ENCODE data around the gene R3HDM4.
"Not testable (repeated sequence)": the region's sequence is repeated elsewhere in the genome, so short reads cannot be mapped to it uniquely, and the experiment has no call there.

Gene R3HDM4

DNA sequence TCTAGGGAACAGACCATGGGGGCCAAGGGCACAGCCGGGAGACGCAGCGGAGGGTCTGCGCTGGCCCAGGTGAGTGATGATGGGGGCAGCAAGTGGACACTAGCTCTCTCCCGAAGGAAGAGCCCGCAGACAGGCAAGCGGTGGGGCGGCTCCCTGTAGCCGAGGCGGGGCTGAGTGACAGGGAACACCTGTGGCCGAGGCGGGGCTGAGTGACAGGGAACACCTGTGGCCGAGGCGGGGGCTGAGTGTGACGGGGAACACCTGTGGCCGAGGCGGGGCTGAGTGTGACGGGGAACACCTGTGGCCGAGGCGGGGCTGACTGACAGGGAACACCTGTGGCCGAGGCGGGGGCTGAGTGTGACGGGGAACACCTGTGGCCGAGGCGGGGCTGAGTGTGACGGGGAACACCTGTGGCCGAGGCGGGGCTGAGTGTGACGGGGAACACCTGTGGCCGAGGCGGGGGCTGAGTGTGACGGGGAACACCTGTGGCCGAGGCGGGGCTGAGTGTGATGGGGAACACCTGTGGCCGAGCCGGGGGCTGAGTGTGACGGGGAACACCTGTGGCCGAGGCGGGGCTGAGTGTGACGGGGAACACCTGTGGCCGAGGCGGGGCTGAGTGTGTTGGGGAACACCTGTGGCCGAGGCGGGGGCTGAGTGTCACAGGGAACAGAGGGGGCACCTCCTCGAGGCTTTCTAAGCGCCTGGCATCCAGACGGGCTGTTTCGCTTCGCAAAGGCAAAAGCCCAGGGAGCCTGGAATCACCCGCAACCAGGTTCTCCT lies 21.4 kb downstream of the R3HDM4 start:
- not testable (repeated sequence) for DNase-seq (ENCODE audit: low read depth)

DNA sequence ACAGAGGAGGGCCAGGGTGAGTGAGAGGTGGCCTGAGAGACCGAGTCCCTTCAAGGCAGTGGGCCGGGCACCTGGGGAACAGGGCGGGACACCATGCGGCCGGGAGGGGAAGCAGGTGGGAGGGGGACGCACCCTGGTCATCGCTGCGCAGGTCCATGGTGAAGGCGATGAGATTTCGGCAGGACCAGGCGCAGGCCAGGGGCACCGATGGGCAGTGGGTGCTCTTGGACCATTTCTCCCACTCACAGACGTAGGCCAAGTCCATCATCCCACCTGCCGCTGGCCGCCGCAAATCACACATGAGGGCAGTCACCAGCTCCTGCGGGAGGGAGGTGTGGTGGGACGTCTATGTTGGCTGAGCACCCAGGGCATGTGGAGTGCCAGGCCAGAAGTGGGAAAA lies 22.2 kb downstream of the R3HDM4 start:
- DNase-seq (ENCODE audit: low read depth): no peak

DNA sequence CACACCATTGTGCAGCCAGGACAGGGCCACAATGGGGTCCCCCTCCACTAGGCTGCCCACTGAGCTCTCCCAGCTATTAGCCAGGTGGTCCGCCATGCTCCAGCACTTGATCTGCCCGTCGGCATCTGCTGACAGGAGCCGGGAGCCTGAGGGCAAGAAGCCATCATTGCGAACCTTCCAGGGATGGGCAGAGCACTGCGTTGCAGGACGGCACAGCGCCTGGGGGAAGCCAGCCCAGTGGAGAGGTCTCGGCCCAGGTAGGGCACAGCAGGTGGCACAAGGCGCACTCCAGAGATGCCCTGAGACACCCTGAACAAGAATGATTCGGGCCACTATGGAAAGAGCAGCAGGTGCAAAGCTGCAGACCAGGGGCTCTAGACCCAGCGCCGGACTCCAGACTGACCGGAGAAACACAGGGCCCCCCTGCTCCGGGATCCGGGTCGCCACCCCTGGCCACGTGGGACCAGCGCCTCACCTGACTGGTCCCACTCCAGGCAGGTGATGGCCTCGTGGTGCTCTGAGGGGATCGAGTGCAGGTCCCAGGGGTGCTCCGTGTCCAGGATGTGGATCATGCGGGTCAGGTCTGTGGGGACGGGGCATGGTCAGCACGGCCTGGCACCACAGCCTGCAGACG lies 23.2 kb downstream of the R3HDM4 start:
- DNase-seq (ENCODE audit: low read depth): no peak

DNA sequence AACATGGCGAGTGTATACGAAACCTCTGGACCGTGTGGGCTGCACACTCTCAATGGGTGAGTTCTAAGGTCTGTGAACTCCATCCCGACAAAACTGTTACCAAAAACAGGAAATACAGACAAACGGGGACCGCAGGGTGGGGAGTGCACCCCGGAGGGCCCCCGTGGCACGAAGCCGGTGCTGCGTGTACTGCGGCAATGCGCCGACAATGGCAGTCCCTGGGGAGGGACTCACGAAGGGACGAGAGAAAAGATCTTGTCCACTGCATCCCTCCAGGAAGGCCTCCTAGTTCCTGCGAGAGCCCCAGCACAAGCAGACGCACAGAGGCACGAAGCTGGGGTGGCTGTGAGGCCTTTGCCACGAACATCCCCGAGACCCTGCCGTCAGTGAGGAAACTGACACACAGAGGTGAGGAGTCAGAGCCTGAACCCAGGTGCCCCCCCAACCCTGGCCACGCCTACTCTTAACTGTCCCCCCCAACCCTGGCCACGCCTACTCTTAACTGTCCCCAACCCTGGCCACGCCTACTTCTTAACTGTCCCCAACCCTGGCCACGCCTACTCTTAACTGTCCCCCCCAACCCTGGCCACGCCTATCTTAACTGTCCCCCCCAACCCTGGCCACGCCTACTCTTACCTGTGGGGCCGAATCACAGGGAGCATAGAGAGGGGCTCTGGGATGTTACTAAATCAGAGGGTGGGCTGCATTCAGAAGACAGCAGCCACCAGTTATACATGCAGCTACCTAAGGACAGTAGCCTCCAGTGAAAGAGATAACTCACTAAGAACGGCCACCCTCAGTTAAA lies 24.2 kb downstream of the R3HDM4 start:
- DNase-seq (ENCODE audit: low read depth): peak; percentile 58

DNA sequence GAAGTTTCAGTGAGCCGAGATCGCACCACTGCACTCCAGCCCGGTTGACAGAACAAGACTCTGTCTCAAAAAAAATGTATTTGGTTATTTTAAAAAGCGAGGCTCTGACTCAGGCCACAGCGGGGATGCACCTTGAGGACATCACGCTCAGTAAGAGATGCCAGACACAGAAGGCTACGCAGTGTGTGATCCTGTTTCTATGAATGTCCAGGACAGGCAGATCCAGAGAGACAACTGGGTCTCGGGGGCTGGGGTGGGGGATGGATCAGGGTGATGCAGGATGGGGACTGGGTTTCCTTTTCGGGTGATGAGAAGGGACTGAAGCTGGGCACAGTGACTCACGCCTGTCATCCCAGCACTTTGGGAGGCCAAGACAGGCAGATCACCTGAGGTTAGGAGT lies 25.4 kb downstream of the R3HDM4 start:
- no peak for DNase-seq (ENCODE audit: low read depth)

DNA sequence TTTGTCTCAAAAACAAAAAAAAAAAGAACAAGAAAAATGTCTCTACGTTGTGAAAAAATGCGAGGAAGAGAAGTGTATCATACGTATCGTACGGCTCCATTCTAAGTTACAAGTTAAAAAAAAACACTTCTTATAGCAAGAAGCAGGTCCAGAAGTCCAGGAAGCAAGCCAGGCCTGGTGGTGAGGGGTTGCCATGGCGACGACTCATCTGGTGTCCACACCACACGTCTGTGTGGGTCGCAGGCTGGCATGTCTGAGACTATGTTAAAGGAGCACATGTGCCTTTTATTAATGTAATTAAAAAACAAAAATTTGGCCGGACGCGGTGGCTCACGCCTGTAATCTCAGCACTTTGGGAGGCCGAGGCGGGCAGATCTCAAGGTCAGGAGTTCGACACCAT lies 25.9 kb downstream of the R3HDM4 start:
- no peak for DNase-seq (ENCODE audit: low read depth)

DNA sequence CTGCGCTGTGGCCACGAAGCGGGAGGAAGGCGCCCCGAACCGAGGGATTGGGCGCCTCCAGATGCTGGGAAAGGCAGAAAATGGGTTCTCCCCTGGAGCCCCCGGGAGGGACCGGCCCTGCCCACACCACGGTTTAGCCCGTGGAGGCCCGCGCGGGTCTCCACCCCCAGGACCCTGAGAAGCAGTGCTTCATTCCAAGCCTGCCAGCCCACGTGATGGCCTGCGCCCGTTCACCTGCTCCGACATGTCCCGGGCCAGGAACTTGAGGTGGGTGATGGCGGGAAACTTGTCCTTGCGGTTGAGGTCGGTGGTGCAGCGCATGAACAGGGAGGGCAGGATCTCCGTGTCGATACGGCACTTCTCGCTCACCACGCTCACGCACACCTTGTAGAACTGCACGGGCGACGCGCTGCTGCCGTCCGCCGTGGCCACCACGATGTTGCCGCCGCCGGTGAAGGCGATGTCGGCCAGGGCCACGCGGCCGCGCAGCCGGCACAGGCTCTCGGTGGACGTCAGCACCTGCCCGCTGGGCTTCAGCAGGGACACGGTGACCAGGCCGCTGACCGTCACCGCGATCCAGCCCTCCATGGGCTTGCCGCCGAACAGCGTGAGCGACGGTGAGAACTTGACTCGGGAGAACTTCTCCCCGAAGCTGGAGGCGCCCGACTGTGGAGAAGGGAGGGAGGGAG lies 27.3 kb downstream of the R3HDM4 start:
- DNase-seq (ENCODE audit: low read depth): no peak

DNA sequence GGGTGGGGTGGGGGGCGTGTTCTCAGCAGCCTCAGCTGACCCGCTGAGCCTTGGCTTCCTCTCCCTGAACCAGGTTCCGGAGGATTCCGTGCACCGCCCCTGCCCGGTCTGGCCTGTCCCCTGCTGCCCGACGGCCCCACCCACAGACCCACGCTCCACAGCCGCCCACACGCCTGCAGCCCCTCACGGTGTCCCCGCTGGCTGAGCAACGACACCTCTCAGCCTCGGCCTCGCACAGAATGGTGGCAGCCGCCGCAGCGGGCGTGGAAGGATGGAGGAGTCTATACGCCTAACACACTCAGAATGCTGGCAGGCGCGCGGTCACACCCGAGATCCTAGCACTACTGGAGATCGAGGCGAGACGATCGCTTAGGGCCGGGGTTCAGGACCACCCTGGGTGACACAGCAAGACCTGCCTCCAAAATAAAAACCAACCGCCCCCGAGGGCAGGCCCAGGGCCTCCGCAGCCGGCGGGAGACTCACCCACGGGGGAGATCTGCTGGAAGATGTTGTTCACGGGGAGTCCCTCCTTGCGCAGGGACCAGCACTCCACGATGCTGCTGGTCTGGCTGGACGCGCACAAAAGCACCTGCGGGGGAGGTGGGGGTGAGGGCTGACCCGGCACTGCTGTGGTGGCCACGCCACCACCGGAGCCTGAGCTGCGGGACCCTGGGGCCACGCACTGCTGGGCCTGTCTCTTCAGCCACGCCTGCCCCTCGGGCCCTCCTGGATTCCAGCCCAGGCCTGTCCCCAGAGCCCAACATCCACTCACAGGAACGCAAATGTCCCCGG lies 28.4 kb downstream of the R3HDM4 start:
- no peak for DNase-seq (ENCODE audit: low read depth)

DNA sequence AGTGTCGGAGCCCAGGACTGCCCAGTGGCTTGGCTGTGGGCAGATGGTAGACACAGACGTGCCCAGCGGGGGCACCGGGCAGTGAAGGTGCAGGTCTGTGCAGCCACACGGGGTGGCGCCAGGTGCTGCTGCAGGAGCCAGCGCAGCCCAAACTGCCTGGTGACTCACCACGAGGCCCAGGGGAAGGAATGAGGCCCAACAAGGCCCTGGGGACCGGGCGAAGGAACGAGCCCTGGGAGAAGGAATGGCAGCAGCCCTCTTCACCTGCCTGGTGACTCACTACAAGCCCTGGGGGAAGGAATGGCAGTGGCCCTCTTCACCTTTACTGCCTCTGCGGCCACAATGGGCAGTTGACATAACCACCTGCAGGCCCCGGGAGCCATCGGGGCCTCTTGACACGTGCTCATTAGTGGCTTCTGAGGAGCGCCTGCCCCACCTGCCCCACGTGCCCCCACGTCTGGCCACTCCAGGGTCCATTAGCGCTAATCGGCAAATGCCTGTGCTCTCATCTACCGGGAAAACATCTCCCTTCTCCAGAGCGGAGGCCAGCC lies 29.3 kb downstream of the R3HDM4 start:
- no peak for DNase-seq (ENCODE audit: low read depth)

DNA sequence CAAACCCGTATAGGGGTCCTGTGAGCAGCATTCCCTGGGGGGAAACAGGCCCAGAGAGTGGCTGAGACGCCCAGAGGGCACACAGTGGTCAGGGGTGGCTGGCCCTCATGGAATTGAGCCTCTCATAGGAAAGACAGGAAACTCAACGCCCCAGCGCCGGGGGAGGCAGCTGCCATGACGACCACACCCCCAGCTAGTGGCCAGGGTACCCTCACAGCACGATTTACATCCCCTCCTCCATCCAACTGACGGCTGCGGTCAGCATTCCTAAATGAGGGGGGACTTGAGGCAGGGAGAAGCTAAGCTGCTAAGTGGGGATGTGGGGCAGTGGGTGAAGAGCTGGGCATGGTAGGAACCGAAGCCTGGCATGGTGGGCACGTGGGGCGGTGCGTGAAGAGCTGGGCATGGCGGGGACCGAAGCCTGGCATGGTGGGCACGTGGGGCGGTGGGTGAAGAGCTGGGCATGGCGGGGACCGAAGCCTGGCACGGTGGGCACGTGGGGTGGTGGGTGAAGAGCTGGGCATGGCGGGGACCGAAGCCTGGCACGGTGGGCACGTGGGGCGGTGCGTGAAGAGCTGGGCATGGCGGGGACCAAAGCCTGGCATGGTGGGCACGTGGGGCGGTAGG lies 30.0 kb downstream of the R3HDM4 start:
- DNase-seq (ENCODE audit: low read depth): no peak

DNA sequence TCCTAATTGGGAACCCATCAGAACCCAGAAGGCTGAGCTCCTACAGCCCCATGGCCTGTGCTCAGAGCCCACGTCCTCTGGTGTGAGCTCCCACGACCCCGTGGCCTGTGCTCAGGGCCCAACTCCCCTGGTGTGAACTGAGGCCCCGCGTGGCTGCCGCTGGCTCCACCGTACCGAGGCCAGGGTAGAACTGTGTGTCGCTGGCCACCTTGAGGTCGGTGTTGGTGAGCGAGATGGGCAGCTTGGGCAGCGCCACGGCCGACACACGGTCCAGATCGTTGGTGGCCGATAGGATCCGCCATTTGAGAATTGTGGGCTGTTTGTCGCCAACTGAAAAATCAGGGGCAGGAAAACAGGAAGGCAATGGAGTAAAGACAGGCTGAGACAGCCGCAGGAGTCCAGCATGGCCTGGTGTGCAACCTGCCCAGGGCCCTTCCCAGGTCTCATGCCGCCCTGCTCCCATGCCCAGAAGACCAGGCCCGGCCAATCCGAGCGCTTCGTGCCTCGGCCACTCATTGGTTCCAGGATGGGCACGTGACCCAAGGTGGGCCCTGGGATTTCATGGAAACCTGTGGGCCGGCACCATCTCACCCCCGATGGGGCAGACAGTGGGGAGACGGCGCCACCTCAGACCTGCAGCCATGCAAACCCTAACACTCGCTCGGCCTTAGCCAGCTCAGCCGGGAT lies 31.5 kb downstream of the R3HDM4 start:
- no peak for DNase-seq (ENCODE audit: low read depth)

DNA sequence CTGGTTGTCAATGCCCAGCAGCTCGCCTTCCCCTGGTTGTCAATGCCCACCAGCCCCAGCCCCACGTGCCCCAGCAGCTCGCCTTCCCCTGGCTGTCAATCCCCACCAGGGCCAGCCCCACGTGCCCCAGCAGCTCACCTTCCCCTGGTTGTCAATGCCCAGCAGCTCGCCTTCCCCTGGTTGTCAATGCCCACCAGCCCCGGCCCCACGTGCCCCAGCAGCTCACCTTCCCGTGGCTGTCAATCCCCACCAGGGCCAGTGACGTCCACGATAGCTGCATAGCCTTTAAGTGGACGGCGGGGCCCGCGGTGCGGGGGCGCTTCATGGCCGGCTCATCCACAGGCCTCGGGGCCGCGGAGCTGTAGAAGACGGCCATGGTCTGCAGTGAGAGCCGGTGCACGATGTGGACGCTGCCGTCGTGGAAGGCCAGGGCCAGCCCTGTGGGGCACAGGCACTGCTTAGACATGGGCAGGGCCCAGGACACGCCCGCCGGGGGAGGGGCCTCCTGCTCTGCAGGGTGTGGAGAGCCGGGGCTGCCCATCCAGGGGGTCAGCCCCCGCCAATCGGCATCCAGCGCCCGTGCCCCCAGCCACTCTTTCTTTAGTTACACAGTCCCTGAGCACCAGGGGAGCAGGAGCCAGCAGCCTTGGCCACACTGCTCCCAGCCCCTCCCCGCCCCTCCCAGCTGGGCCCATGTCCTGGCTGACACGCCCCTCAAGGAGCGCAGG lies 33.1 kb downstream of the R3HDM4 start:
- no peak for DNase-seq (ENCODE audit: low read depth)

DNA sequence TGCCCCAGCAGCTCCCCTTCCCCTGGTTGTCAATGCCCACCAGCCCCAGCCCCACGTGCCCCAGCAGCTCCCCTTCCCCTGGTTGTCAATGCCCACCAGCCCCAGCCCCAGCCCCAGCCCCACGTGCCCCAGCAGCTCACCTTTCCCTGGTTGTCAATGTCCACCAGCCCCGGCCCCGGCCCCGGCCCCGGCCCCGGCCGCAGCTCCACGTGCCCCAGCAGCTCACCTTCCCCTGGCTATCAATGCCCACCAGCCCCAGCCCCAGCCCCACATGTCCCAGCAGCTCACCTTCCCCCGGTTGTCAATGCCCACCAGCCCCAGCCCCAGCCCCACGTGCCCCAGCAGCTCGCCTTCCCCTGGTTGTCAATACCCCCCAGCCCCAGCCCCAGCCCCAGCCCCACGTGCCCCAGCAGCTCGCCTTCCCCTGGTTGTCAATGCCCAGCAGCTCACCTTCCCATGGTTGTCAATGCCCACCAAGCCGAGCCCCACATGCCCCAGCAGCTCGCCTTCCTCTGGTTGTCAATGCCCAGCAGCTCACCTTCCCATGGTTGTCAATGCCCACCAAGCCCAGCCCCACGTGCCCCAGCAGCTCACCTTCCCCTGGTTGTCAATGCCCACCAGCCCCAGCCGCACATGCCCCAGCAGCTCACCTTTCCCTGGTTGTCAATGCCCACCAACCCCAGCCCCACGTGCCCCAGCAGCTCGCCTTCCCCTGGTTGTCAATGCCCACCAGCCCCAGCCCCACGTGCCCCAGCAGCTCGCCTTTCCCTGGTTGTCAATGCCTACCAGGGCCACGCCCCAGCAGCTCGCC lies 34.1 kb downstream of the R3HDM4 start:
- DNase-seq (ENCODE audit: low read depth): not testable (repeated sequence)

DNA sequence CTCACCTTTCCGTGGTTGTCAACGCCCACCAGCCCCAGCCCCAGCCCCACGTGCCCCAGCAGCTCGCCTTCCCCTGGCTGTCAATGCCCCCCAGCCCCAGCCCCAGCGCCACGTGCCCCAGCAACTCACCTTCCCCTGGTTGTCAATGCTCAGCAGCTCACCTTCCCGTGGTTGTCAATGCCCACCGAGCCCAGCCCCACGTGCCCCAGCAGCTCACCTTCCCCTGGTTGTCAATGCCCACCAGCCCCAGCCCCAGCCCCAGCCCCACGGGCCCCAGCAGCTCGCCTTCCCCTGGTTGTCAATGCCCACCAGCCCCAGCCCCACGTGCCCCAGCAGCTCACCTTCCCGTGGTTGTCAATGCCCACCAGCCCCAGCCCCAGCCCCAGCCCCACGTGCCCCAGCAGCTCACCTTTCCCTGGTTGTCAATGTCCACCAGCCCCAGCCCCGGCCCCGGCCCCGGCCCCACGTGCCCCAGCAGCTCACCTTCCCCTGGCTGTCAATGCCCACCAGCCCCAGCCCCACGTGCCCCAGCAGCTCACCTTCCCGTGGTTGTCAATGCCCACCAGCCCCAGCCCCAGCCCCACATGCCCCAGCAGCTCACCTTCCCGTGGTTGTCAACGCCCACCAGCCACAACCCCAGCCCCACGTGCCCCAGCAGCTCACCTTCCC lies 34.9 kb downstream of the R3HDM4 start:
- DNase-seq (ENCODE audit: low read depth): not testable (repeated sequence)

DNA sequence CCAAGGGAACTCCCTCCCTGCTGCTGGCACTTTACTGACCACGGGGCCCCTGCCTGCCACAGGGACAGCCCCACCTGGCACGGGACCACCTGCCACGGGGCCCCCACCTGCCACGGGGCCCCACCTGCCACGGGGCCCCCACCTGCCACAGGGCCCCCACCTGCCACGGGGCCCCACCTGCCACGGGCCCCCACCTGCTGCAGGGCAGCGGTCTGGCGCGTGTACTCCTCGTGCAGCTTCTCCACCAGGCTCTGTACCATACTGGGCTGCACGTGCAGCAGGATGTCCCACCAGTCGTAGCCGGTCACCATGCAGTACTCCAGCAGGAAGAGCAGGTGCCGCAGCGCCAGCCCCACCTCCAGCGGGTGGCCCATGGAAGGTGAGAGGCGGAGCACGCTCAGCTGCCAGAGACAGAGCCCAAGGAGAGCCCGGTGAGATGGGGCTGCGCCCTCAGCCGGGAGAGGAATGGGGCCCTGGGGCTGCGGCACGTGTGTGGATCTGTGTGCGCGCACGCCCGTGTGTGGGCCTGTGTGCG lies 36.2 kb downstream of the R3HDM4 start:
- DNase-seq (ENCODE audit: low read depth): no peak

DNA sequence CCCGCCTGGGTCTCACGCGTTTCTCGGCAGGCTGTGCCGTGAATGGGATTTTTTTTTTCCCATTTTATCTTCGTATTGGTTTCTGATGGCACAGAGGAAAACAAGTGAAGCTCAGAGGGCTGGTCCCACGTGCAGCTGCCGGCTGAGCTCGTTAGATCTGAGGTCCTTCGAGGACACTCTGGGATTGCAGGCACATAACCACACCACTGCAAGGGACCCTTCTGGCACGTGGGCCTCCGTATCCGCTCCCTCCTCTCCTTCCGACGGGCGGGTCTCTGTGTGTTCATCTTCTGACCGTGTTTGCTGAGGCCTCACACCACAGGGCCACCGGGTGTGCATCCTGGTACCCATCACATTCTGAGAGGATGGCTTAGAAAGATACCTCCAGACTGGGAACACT lies 36.9 kb downstream of the R3HDM4 start:
- DNase-seq (ENCODE audit: low read depth): no peak

DNA sequence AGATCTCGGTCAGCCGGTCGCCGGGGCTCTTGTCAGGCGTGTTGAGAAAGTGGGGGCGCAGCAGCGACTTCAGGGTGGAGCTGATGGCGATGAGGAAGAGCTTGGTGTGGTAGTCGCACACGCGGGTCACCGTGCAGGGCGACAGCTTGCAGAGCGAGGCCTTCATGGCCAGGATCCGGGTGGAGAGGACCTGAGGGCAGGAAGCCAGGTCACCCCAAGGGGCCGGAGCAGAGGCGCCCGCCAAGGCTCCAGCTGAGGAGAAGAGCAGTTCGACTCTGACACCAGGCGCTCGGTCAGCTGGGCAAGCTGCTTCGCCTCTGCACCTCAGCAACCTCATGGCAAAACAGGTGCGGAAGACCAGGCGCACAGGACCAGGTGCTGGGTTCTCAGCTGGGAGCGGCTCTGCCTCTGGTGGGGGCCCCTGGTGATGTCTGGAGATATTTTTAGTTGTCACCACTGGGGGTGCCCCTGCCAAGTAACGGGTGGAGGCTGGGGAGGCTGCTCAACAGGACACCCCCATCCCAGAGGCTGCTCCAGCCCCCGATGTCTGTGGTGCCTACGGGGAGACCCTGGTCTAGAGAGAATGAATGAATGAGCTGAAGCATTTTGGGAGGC lies 37.6 kb downstream of the R3HDM4 start:
- no peak for DNase-seq (ENCODE audit: low read depth)

Data from T-helper 22 cell (primary cell).